GM19043 (cell line): ENCODE data around the gene GNLY.

ENCODE experiments used
- ATAC-seq: cut with Tn5 transposase; IDR thresholded peaks from one replicate; pipeline ENCODE4 v1.9.1; 2021; ENCODE audit warnings: low read depth; ENCODE audit not compliant: unreplicated experiment

The GNLY gene

DNA sequence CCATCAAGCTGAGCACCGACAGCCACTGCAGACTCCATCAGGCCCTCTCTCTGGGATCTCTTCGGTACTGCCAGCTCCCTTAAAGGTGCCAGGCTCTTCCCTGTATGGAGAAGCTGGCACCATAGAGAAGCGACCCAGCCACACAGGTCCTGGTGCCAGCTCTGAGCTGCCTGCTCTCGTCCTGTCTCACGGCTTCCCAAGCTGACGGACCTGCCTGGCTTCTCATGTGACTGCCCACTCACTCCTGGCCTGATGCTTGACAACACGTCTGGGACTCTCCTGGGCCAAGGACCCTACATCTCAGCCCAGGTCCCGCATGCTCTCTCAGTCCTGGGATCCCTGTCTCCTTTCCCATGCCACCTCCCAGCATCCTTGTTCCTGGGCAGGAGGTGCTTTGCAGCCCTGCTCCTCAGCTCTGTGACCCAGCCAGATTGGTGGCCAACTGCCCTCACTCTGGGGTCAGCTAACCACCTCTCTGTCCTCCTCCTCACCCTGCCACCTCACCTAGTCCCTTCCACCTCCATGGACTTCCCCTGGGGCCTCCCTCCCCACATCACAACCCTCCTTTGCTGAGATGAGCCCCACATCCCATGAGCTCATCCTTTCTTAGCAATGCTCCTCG lies 47.2 kb downstream of the GNLY start:
- no peak for ATAC-seq

DNA sequence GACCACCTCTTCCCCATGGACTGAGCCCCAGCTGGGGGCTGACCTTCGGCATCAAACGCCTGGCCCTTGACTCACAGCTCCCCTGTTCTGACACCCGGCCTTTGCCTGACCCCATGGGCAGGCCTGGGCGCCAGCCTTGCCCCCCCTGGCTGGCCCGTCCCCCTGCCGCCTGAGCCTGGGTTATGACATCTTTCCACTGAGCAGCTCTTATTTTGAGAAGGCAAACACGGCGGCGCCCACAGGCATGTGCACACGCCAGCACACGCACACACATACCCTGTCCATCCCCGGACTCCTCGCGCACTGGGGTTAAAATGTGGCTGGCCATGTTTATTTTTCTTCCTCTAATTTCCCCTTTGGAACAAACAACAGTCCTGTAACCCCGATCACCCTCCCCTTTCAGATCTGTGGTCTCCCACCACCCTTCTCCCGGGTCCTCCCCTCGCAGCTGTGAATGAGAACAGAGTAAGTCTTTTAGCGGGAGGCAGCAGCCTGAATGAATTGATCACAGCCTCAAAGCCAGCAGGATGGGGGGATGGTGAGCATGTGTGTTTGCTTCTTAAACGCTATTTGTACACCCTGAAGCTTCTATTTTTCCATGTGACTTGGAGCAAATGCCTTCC lies 47.8 kb downstream of the GNLY start:
- no peak for ATAC-seq

DNA sequence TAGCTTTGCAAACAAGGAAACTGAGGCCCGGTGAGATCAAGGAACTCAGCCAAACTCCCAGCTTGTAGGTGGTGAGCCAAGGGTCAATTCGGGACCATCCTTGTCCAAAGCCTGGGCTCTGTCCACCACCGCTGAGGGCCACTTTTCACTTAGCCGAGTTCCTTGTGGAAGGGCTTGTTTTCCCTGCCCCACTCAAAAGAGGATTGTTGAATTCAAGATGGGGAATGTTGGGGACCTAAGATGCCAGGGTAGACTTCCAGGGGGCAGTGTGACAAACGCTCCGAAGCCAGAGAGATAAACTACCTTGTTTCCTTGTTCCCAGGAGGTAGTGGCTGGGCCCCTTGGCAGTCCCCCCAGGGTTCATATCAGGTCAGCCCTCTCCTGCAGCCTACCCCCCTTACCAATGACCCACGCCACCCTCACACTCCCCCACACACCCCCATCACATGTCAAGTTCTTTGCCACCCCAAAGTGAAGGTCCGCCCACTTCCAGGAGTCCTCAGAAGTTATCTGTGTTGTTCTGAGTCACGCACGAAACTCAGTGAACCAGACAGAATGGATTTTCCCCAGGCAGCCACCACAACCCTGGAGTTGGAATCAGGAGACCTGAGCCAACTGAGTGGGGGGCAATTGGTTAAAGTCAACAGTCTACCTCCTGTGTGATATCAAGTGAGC lies 49.3 kb downstream of the GNLY start:
- ATAC-seq, result no peak

DNA sequence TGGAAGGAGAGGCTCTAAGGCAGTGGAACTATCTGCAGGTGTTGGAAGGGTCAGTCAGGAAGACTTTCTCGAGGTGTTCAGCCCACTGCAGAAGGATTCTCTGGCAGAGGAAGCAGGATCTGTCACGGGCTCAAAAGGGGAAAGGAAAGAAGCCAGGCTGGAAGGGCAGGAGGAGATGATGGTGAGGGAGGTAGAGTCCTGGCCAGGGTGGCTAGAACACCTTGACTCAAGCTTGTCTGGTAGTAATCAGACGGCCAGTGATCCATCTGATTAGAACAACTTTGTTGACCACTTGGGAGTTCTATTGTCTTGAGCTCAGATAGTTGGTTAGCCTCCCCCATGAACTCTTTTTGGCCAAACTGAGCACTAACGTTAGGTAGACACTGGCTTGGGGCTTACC lies 49.9 kb downstream of the GNLY start:
- ATAC-seq, result no peak

DNA sequence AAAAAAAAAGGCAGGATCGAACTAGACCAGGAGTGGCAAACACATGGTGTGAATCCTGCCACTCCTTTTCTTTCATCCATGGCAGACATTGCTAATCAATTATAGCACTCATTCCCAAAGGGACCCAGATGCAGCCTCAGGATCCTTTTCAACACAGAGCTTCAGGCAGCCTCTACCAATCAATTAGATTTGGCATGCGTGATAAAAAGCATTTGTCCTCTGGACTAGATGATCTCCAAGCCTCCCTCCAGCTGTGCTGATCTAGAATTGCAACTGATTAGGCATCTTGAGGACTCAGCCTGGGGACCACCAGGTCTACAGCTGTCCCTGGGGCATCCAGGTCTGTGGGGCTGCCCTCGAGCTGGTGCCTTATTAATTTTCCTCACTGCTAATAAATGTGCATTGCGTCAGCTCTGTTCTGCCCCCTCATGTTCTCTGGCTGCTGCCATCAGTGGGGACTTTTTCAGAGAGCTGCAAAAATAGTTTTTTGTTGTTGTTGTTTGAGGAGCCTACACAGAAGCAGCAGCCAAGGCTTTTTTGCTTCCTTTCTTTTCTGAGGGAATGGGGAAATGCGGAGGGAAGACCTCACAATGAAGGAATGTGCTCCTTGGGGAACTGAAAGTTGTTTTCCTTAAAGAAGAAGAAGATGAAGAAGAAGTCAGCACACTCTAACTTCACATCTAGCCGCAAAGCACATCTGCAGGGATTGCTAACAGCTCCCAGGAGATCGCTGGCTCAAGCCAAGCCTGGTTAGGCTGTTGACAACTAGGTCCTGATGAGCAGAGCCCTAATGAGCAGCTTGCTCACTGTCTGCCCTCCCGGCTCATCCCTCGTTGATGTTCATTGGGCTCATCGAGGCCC lies 50.8 kb downstream of the GNLY start:
- ATAC-seq, result no peak

DNA sequence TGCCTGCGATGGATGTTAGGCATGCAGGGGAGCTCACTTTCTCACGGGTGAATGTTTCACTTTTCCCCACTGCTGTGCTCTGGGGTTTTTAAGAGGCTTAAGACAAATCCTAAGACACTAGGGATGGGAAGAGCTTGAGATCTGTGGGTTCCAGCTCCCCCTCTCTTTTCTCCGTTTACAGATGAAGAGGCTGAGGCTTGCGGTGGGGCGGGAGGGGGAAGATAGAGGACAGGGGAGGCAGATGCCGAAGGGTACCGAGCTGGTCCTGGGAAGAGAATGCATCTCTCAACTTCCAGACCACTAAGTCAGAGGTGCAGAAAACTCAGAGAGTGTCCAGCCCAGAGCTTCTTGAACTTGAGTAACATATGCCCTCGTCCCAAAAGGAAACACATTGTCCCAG lies 51.5 kb downstream of the GNLY start:
- ATAC-seq, result no peak

DNA sequence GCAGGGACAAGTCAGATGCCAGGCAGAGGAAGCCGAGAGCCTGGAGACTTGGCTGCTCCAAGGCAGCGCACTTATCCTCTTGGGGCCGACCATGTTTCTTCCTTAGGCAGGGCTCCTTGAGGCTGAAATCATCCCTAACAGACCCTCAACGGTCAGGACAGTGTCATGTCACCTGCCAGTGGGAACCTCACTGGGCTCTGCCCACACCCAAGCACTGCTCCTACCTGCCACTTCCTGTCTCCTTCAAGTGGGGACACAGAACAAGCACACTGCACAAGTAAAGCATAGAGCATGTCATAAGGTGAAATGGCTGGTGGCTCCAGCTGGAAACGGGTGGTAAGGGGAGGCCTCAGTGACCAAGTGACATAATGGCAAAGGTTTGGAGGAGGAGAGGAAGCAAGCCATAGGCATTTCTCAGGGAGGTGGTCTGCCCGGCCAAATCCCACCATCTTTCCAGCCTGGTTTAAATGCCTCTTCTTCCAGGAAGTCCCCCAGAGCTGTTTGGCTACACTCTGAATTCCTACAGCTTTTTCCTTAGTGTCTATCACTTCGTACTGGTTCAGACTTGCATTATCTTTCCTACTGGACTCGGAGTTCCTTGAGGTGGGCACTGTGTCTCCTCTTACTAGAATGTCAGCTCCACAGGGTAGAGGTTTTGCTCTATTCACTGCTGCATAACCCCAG lies 52.3 kb downstream of the GNLY start:
- no peak for ATAC-seq

DNA sequence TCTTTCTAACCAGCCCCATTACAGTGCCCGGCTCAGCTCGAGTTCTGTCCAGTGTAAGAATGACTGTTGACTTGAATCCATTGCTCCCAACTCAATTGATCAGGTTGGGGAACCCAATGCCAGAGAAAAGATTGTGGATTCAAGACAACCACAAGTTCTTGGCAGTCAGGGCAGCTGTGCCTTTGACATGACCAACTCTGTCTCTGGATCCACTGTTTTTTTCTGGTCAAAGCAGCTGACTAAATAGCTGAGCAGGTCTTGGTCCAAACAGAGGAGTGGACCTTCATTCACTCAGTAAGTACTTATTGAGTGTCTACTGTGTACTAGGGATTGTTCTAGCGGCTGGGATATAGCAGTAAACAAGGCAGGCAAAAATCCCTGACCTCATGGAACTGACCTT lies 53.3 kb downstream of the GNLY start:
- no peak for ATAC-seq

DNA sequence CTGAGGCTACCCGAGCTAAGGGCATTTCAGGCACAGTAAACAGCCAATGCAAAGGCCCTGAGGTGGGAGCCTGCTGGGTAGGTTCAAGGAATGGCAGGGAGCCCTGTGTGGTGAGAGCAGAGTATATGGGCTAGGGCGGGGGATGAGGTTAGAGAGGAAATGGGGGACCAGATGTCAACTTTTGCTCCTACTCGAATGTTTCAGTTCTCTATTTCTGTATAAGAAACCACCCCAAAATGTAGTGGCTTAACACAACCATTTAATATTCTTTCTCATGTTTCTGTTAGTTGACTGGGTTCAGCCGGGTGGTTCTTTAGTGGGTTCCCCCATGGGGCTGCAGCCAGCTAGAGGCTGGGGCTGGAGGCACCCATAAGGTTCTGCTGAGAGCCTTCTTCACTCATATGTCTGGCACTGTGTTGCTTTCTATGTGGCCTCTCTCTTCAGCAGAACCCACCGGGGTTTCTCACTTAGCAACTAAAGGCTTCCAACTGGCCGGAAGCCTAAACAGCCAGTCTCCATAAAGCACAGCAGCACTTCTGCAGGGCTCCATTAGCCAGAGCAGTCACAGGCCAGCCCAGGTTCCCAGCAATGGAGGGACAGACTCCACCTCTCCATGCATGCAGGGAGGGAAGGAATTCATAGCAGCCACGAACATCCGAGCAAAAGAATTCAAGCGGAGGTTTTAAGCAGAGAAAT lies 54.0 kb downstream of the GNLY start:
- ATAC-seq, result peak; percentile 60
